AML-193 (cell line): ENCODE data around the gene TIMM29.
A peak's percentile ranks its signal among the peaks of the same experiment; 100 is the strongest.

Experiments
- DNase-seq, 2 experiments: peaks; one replicate each; lab custom pipeline; 2025; lab: John Stamatoyannopoulos, UW

The TIMM29 gene

DNA sequence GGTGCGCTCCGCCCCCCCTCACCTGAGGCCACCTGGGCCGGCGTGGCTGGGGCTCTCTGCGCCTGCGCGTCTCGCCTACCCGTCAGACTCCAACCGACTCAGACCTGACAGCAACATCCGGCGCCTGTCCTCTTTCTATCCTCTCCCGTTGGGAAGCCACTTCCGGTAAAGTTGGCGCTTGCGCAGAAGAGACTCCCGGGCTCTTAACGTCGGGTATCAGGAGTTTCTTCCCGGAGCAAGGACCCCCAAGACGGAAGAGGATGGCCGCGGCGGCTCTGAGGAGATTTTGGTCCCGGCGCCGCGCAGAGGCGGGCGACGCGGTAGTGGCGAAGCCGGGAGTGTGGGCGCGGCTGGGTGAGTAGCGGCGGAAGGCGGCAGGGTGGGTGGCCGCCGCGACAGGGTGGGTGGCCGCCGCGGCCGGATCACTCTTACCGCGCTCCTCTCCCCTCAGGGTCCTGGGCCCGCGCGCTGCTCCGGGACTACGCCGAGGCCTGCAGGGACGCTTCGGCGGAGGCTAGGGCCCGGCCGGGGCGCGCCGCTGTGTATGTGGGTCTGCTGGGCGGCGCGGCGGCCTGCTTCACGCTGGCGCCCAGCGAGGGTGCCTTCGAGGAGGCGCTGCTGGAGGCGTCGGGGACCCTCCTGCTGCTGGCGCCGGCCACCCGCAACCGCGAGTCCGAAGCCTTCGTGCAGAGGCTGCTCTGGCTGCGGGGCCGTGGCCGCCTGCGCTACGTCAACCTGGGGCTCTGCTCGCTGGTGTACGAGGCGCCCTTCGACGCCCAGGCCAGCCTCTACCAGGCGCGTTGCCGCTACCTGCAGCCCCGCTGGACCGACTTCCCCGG lies at the start of gene TIMM29, which contains the start of gene YIPF2:
Gene TIMM29, plus strand, starts transcription at position 249 of the 839 bp plus-strand sequence. Its CDS starts 12 bp downstream, at position 261.
Gene YIPF2, minus strand, starts transcription at position 77 of the 839 bp plus-strand sequence. CDS start 229 bp downstream, outside the sequence.
- peak; percentile 89 for DNase-seq

- no peak for DNase-seq
Measured at GRCh38 chr19:10881403-10882107, 47.1 kb upstream of the TIMM29 start.

GRCh38 chr19:10882108-10882457 lies 46.5 kb upstream of the TIMM29 start:
- DNase-seq, result no peak

DNA sequence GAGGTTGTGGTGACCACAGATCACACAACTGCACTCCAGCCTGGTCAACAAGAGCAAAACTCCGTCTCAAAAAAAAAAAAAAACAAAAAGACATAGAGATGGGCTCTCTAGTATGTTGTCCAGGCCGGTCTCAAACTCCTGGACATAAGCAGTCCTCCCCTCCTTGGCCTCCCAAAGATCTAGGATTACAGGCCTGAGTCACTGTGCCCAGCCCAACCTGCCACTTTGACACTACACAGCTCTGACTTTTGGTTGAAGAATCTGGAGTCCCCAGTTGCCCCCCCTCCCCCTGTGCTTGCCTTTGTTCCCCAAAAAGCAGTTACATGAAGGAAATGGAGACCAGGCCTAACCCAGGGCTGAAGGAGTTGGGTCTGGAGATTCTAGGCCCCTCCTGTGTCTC lies 44.3 kb upstream of the TIMM29 start:
- DNase-seq, result no peak

- no peak for DNase-seq
Measured at GRCh38 chr19:10885201-10886169, 43.1 kb upstream of the TIMM29 start.

- DNase-seq, result no peak
Measured at GRCh38 chr19:10887616-10888367, 40.8 kb upstream of the TIMM29 start.

GRCh38 chr19:10888421-10888866 lies 40.2 kb upstream of the TIMM29 start:
- DNase-seq, result no peak

DNA sequence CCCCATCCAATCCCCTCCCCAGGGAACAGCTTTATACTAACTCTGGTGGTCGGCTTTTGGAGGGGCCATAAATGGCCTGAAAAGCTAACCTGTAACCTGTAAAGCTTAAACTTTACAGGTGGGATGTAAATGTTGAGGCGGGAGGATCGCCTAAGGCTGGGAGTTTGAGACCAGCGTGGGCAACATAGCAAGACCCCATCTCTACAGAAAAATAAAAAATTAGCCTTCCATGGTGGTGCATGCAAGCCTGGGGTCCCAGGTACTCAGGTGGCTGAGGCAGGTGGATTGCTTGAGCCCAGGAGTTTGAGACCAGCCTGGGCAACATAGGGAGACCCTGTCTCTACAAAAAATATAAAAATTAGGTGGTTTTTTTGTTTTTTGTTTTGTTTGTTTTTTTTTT lies 38.7 kb upstream of the TIMM29 start:
- DNase-seq, result no peak

- DNase-seq, result no peak
Measured at GRCh38 chr19:10891405-10892086, 37.1 kb upstream of the TIMM29 start.

DNA sequence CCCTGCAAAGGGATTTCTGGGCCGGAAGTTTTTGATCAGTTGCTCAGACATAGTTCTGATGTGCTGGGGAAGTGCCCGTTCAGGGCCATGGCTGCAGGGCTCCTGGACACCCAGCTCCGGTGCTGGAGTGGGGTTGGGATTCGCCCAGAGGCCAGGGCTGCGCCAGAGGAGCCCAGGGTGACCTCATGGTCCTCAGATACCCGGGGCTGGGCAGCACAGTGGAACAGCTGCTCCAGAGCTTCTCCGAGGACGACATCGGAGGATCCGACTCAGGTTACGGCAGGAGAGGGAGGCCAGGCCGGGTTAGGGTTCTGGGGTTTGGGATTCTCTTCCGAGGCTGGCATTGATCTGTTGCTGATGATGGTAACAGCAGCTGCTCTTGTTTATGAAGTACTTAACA lies 36.4 kb upstream of the TIMM29 start:
- DNase-seq, result no peak

DNA sequence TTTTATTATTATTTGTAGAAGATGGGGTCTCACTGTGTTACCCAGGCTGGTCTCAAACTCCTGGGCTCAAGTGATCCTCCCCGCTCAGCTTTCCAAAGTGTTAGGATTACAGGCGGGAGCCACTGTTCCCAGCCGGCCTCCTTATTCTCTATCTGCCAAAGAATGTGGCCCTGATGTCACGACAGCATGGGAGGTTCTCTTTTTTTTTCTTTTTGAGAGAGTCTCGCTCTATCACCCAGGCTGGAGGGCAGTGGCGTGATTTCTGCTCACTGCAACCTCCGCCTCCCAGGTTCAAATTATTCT lies 33.7 kb upstream of the TIMM29 start:
- no peak for DNase-seq

- no peak for DNase-seq
Measured at GRCh38 chr19:10895363-10895762, 33.2 kb upstream of the TIMM29 start.

DNA sequence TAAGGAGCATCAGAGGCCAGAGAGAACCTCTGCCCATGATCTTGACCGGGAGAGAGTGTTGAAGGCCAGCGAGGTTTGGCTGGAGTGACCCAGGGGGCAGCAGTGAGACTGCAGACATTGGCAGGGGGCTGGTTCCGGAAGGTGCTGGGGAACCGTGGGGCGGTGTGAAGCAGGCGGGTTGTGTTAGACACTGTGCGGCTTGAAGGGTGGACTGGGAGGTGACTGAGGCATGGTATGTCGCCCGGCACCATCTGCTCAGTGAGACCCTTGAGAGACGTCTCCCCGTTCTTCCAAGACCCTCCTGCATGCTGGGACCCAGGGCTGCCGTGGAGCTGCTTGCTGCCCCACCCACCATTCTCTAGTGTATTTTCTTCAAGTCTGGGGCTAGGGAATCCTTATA lies 32.7 kb upstream of the TIMM29 start:
- DNase-seq, result no peak

- no peak for DNase-seq
Measured at GRCh38 chr19:10896851-10897526, 31.6 kb upstream of the TIMM29 start.

DNA sequence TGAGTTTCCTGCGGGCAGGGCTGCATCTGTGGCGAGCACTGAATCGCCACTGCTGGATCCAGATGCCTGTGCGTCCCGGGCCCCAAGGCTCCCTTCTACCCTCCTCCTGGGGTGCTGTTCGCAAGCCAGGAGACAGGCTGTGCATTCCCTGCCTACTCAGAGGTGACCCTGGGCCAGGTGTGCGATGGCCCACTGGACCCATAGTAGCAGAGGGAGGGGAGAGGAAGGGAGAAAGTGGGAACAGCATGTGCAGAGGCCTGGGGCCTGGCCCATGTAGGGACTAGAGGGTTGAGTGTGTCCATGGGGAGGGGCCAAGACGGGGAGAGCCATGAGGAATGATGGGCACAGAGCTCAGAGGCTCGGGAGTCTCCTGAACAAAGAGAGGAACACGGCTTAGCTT lies 30.0 kb upstream of the TIMM29 start:
- DNase-seq, result no peak

- DNase-seq, result no peak
Measured at GRCh38 chr19:10899151-10899653, 29.4 kb upstream of the TIMM29 start.

DNA sequence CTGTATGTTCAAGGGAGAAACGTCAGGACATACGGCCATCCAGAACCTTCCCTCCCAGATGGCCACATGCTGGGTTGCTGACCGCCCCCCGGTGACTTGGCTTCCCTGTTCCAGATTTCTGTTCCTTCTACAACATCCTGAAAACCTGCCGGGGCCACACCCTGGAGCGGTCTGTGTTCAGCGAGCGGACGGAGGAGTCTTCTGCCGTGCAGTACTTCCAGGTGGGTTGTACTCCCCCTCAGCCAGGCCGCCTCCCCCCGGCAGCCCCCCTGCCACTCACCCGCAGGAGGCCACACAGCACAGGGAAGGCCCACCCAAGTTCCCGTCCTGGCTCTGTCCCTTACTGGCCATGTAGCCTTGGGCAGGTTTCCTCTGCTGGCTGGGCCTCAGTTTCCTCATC lies 20.7 kb upstream of the TIMM29 start:
- no peak for DNase-seq

GRCh38 chr19:10908380-10908960 lies 20.1 kb upstream of the TIMM29 start:
- DNase-seq, result no peak

GRCh38 chr19:10911579-10912363 lies 16.8 kb upstream of the TIMM29 start:
- no peak for DNase-seq
